Psoas muscle (tissue), 8 donors: ENCODE measurements around the gene PDCD7. TPM values are rescaled to one million over a fixed set of nuclear protein-coding genes. Genes with fewer than 3 reads are reported as not detected.

Experiments used
- ATAC-seq, 4 donors: fragments of 200-7000 bp; cut with Tn5 transposase; one replicate each; pipeline ENCODE4 v1.9.1; 2020; ENCODE audit warnings: moderate library complexity in 3 of 4, mild to moderate bottlenecking in 2 of 4
- DNase-seq, 2 donors: peaks; one replicate each; pipeline ENCODE4 v3.0.0-alpha.2; 2020
- H3K27ac ChIP-seq: fragments of 200-600 bp; one replicate; pipeline ENCODE4 v1.8.0; 2022
- H3K27me3 ChIP-seq, 3 donors: fragments of 200-600 bp in 1 of 3; one replicate each; pipeline versions ENCODE4 v1.6.1 to v1.8.0; 2013 to 2022; ENCODE audit warnings: low read length in 2 of 3, mild to moderate bottlenecking in 2 of 3, moderate library complexity in 1 of 3; ENCODE audit not compliant: insufficient read depth in 3 of 3
- H3K36me3 ChIP-seq, 2 donors: fragments of 200-600 bp in 1 of 2; one replicate each; pipeline versions ENCODE4 v1.6.1 to v1.8.0; 2013 to 2022; ENCODE audit warnings: low read depth in 1 of 2, mild to moderate bottlenecking in 1 of 2, moderate library complexity in 1 of 2; ENCODE audit not compliant: insufficient read depth in 1 of 2
- H3K4me1 ChIP-seq: fragments of 200-600 bp; one replicate; pipeline ENCODE4 v1.8.0; 2022
- H3K4me3 ChIP-seq: fragments of 200-600 bp; one replicate; pipeline ENCODE4 v1.8.0; 2022; ENCODE audit warnings: mild to moderate bottlenecking
- H3K9me3 ChIP-seq: fragments of 200-600 bp; one replicate; pipeline ENCODE4 v1.8.0; 2022
- WGBS, 3 donors: extraction: QIAGEN DNeasy Blood & Tissue Kit; methylation state at CpG; one replicate each; pipeline versions ENCODE4 v1.1.6 to v1.1.7; 2013; 5-methylcytosine and 5-hydroxymethylcytosine counted together
- intact Hi-C, 2 donors: fragments of 100-400 bp; cut with DNase I; formaldehyde crosslinking; loops; one replicate each; pipeline versions ENCODE4 v1.11.0 to v1.14.2; 2022
- polyA plus RNA-seq, 3 donors: library from polyadenylated mRNA; stranded (reverse); fragments of 200-250 nt; gene quantifications; one replicate each; pipeline ENCODE4 v1.2.3, GENCODE V29; 2013
- total RNA-seq, 4 donors: library from RNA; stranded (reverse); fragmentation: NEBNext Ultra II Directional in 2 of 4; extraction: Animal tissue kit (Norgen Biotek cat#: 25700) in 2 of 4; gene quantifications; one replicate each; pipeline versions ENCODE4 v1.2.1 to v1.2.4, GENCODE V29; 2021 to 2023
- TF ChIP-seq, protein P1 (sequence below): fragments of 200-600 bp; IDR thresholded peaks from one replicate; pipeline ENCODE4 v1.8.0; 2022; ENCODE audit warnings: antibody characterized with exemption
- donor health status: healthy with polysubstance abuse.
- donor health status: DM: no; HTN: no; CAD: no; lungs with moderate emphysema.
- donor health status: Bipolar disorder and iron deficiency.
- donor health status: healthy.
- donor health status: DM: yes; HTN: yes; CAD: no.
- donor health status: DM: no; HTN: no; CAD: no.
- donor health status: DM: no; HTN: no; CAD: no.
- donor health status: DM: yes; HTN: yes; CAD: no.

The PDCD7 gene
- total and polyA plus RNA-seq, 7 donors = 6.8 to 22.4 (median 14.5) TPM

DNA sequence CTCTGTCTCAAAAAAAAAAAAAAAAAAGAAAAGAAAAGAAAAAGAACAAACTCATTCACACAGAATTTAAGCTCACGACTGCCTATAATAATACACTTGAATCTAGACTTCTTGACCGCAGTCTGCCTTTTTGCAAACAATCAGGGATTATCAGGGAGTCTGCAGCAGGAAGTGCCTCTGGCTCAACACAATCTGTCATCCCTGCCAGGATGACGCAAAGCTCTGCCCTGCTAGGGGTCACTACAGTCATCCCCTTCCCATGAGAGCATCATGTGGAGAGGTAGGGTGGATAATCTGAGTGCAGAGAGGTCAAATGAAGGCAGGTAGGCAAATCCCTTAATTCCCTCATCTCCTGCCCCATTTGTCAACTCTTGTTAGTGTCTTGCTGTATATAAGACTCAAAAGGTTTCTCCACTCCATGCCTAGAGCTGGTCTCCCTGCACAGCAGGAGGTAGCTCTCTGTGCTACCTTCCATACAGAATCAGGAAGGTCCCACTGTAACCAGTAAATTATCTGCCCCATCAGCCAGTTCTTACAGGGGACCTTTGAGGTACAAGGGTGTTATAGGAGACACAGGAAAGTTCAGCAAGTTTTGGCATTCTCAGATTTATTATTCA, 22.8 kb downstream of the PDCD7 start:
- no peak for DNase-seq
- ATAC-seq = no peak
- Histone ChIP-seq H3K27ac (no peak overlapping the region), H3K9me3 (no peaks in the 10 kb centered on the region), H3K27me3 (no peaks in the 10 kb centered on the region), H3K4me3 (no peak overlapping the region), H3K4me1 (peaks cover 5% of the 10 kb centered on the region), H3K36me3 (peaks cover 3 to 67% of the 10 kb centered on the region in 2 donors)
- TF ChIP-seq, protein P1, sequence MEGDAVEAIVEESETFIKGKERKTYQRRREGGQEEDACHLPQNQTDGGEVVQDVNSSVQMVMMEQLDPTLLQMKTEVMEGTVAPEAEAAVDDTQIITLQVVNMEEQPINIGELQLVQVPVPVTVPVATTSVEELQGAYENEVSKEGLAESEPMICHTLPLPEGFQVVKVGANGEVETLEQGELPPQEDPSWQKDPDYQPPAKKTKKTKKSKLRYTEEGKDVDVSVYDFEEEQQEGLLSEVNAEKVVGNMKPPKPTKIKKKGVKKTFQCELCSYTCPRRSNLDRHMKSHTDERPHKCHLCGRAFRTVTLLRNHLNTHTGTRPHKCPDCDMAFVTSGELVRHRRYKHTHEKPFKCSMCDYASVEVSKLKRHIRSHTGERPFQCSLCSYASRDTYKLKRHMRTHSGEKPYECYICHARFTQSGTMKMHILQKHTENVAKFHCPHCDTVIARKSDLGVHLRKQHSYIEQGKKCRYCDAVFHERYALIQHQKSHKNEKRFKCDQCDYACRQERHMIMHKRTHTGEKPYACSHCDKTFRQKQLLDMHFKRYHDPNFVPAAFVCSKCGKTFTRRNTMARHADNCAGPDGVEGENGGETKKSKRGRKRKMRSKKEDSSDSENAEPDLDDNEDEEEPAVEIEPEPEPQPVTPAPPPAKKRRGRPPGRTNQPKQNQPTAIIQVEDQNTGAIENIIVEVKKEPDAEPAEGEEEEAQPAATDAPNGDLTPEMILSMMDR = no peak
- 64 to 68% (median 68%) methylated on average over 3 of the region's 3 CpGs for WGBS, 3 donors
- intact Hi-C loops = no loop called here

- Histone ChIP-seq H3K27ac (no peak overlapping the region), H3K4me1 (no peaks in the 10 kb centered on the region), H3K36me3 (peaks cover 0 to 63% of the 10 kb centered on the region in 2 donors), H3K9me3 (no peaks in the 10 kb centered on the region), H3K27me3 (no peaks in the 10 kb centered on the region), H3K4me3 (no peak overlapping the region)
- intact Hi-C loops = no loop called here
- ATAC-seq (no peak), DNase-seq (no peak)
- 79 to 84% (median 81%) methylated on average over 6 of the region's 6 CpGs for WGBS, 3 donors
- TF ChIP-seq, protein P1 = no peak
Observed at GRCh38 chr15:65106011-65106590, 27.5 kb downstream of the PDCD7 start.

- Histone ChIP-seq H3K9me3 (no peaks in the 10 kb centered on the region), H3K27me3 (no peaks in the 10 kb centered on the region), H3K27ac (no peak overlapping the region), H3K36me3 (peaks cover 0 to 68% of the 10 kb centered on the region in 2 donors), H3K4me3 (no peak overlapping the region), H3K4me1 (no peaks in the 10 kb centered on the region)
- ATAC-seq = no peak
- TF ChIP-seq, protein P1 = no peak
- intact Hi-C loops = no loop called here
- DNase-seq = no peak
- WGBS, 3 donors = 88 to 93% (median 89%) methylated on average over 5 of the region's 5 CpGs
Observed at GRCh38 chr15:65105038-65105437, 28.6 kb downstream of the PDCD7 start.

DNA sequence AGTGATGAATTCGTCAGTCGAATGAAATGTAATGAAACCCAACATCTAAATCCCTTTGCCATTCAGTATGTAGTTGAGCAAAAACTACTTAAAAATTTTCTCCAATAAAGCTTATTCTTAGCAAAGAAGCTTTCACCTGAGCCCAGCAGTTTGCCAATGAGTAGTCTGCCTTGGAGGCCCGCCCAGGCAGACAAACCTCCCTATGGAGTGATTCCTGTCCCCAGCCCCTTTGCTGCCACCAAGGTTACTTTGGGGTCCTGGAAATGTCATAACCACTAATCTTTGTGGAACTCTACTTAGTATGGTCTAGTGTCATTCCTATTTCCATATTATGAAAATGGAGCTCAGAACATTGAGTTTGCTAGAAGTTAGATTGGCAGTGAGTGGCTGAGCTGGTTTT, 30.7 kb downstream of the PDCD7 start:
- H3K27me3 ChIP-seq = no peaks in the 10 kb centered on the region
- H3K4me1 ChIP-seq = no peaks in the 10 kb centered on the region
- no peak overlapping the region for H3K27ac ChIP-seq
- intact Hi-C loops = no loop called here
- DNase-seq (no peak), ATAC-seq (no peak)
- H3K36me3 ChIP-seq = peaks cover 3 to 90% of the 10 kb centered on the region in 2 donors
- H3K9me3 ChIP-seq = no peaks in the 10 kb centered on the region
- TF ChIP-seq, protein P1 = no peak
- no peak overlapping the region for H3K4me3 ChIP-seq
- 96 to 98% (median 97%) methylated on average over 3 of the region's 3 CpGs for WGBS, 3 donors
